Esophagus squamous epithelium (tissue), 5 donors: ENCODE results near the gene SLC52A3. TPM values are rescaled to one million over a fixed set of nuclear protein-coding genes. Genes with fewer than 3 reads are reported as not detected.

Experiments used
- DNase-seq: peaks from one replicate; lab custom pipeline; 2025; lab: John Stamatoyannopoulos, UW
- H3K27ac ChIP-seq, 4 donors: fragments of 200-600 bp; sonication (generic); one replicate each; pipeline ENCODE4 v1.5.1; 2016 to 2019; ENCODE audit warnings: mild to moderate bottlenecking in 1 of 4
- H3K27me3 ChIP-seq, 4 donors: fragments of 200-600 bp; sonication (generic); 1 replicate in 3 of 4; 2 replicates in 1 of 4; pipeline versions ENCODE4 v1.5.1 to v1.6.0; 2017 to 2021; ENCODE audit warnings: antibody characterized with exemption in 1 of 4
- H3K36me3 ChIP-seq, 3 donors: fragments of 200-600 bp; sonication (generic); one replicate each; pipeline ENCODE4 v1.5.1; 2016 to 2019
- H3K4me1 ChIP-seq, 3 donors: fragments of 200-600 bp; sonication (generic); one replicate each; pipeline ENCODE4 v1.5.1; 2017 to 2019
- H3K4me3 ChIP-seq, 4 donors: fragments of 200-600 bp; sonication (generic); 1 replicate in 3 of 4; 2 replicates in 1 of 4; pipeline ENCODE4 v1.5.1; 2016 to 2019; ENCODE audit warnings: mild to moderate bottlenecking in 2 of 4, moderate library complexity in 1 of 4
- H3K9me3 ChIP-seq, 3 donors: fragments of 200-600 bp; sonication (generic); one replicate each; pipeline ENCODE4 v1.5.1; 2016 to 2019
- POLR2A ChIP-seq, 4 donors: fragments of 450-650 bp; IDR thresholded peaks; one replicate each; pipeline ENCODE4 v1.6.1; 2017; ENCODE audit warnings: antibody characterized with exemption in 4 of 4, mild to moderate bottlenecking in 4 of 4, moderate library complexity in 3 of 4
- WGBS, 2 donors: methylation state at CpG; one replicate each; pipeline ENCODE4 v1.1.5; 2018; 5-methylcytosine and 5-hydroxymethylcytosine counted together
- intact Hi-C: fragments of 100-400 bp; cut with DNase I; formaldehyde crosslinking; loops from one replicate; pipeline ENCODE4 v1.15.0; 2022
- total RNA-seq, 4 donors: library from RNA; depleted of rRNA; stranded (reverse); fragments of >200 nt; gene quantifications; one replicate each; pipeline ENCODE4 v1.1.0, GENCODE V29; 2016
- TF ChIP-seq, protein P1 (sequence below), 6 experiments: fragments of 450-650 bp in 4 of 6; fragments of 200-600 bp in 2 of 6; sonication (generic) in 2 of 6; IDR thresholded peaks; one replicate each; pipeline ENCODE4 v1.5.1; 2016 to 2019; ENCODE audit warnings: antibody characterized with exemption in 6 of 6, mild to moderate bottlenecking in 4 of 6, moderate library complexity in 4 of 6
- donor health status: DM: yes; HTN: yes; CAD: no.

The SLC52A3 gene
- total RNA-seq, 4 donors from 2014 or later: 0.57 to 10.9 (median 6.5) TPM

DNA sequence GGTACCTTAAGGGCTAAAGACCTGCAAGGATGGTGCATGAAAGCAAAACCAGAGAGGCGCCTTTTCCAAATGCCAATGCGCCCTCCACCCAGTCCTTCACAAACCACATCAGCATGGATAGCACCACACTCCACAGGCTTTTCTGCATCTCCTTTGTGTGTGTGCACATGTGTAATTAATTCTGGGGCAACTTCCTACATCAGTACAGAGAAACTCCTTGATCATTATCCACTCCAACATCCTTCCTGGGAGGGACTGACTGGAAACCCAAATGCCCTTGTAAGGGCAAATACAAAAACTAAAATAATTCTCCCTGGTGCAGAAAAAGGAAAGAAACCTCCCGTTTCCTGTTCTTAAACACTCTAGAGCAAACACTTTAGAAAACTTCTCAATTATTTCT is 10.8 kb downstream of the SLC52A3 start:
- intact Hi-C loops: no loop called here
- H3K4me3 ChIP-seq: no peak overlapping the region
- H3K27me3 ChIP-seq: peaks cover 0 to 42% (median 0%) of the 10 kb centered on the region in 4 donors
- no peak overlapping the region for H3K27ac ChIP-seq
- peaks cover 0 to 7% (median 0%) of the 10 kb centered on the region in 3 donors for H3K4me1 ChIP-seq
- WGBS, 2 donors: 47 to 49% methylated on average over 3 of the region's 3 CpGs
- no peaks in the 10 kb centered on the region for H3K36me3 ChIP-seq
- no peak for TF ChIP-seq POLR2A (IDR thresholded peaks at IDR 0.05)
- TF ChIP-seq, protein P1, sequence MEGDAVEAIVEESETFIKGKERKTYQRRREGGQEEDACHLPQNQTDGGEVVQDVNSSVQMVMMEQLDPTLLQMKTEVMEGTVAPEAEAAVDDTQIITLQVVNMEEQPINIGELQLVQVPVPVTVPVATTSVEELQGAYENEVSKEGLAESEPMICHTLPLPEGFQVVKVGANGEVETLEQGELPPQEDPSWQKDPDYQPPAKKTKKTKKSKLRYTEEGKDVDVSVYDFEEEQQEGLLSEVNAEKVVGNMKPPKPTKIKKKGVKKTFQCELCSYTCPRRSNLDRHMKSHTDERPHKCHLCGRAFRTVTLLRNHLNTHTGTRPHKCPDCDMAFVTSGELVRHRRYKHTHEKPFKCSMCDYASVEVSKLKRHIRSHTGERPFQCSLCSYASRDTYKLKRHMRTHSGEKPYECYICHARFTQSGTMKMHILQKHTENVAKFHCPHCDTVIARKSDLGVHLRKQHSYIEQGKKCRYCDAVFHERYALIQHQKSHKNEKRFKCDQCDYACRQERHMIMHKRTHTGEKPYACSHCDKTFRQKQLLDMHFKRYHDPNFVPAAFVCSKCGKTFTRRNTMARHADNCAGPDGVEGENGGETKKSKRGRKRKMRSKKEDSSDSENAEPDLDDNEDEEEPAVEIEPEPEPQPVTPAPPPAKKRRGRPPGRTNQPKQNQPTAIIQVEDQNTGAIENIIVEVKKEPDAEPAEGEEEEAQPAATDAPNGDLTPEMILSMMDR (IDR thresholded peaks at IDR 0.05): no peak
- H3K9me3 ChIP-seq: no peaks in the 10 kb centered on the region
- no peak for DNase-seq

- TF ChIP-seq, protein P1 (IDR thresholded peaks at IDR 0.05): no peak
- no peak for TF ChIP-seq POLR2A (IDR thresholded peaks at IDR 0.05)
These were observed 12.4 kb downstream of the SLC52A3 start for GRCh38 chr20:755941-756340.

DNA sequence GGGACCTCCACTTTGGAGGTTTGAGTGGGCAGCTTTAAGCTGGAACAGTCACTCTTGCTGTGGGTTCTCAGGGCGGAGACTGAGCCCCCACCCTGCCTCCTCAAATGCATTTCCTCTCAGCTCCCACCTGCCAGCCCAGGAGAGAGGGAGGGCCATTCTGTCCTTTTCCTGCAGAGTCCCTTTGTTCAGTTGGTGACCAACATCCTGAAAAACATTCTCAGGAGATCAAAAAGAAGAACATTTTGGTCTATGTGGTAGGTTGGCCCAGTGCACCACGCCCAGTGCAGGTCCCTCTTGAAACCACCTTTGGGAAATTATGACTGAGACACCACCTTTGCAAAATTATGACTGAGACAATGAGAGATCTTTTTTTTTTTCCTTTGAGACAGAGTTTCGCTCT is 13.4 kb downstream of the SLC52A3 start:
- TF ChIP-seq, protein P1 (IDR thresholded peaks at IDR 0.05): no peak
- TF ChIP-seq POLR2A (IDR thresholded peaks at IDR 0.05): no peak
- H3K4me1 ChIP-seq: no peaks in the 10 kb centered on the region
- H3K9me3 ChIP-seq: no peaks in the 10 kb centered on the region
- intact Hi-C loops: no loop called here
- H3K27ac ChIP-seq: no peak overlapping the region
- no peaks in the 10 kb centered on the region for H3K36me3 ChIP-seq
- WGBS, 2 donors: 63 to 64% methylated on average over 3 of the region's 3 CpGs
- H3K27me3 ChIP-seq: peaks cover 0 to 19% (median 0%) of the 10 kb centered on the region in 4 donors
- DNase-seq: no peak
- no peak overlapping the region for H3K4me3 ChIP-seq

More at GRCh38 chr20:755941-756340, 12.4 kb downstream of the SLC52A3 start:
- intact Hi-C loops: no loop called here
- peaks cover 0 to 29% (median 0%) of the 10 kb centered on the region in 4 donors for H3K27me3 ChIP-seq
- H3K4me1 ChIP-seq: peaks cover 0 to 4% (median 0%) of the 10 kb centered on the region in 3 donors
- no peak overlapping the region for H3K4me3 ChIP-seq
- no peaks in the 10 kb centered on the region for H3K36me3 ChIP-seq
- WGBS, 2 donors: 69 to 80% methylated on average over 6 of the region's 6 CpGs
- H3K9me3 ChIP-seq: no peaks in the 10 kb centered on the region
- no peak overlapping the region for H3K27ac ChIP-seq
- no peak for DNase-seq

DNA sequence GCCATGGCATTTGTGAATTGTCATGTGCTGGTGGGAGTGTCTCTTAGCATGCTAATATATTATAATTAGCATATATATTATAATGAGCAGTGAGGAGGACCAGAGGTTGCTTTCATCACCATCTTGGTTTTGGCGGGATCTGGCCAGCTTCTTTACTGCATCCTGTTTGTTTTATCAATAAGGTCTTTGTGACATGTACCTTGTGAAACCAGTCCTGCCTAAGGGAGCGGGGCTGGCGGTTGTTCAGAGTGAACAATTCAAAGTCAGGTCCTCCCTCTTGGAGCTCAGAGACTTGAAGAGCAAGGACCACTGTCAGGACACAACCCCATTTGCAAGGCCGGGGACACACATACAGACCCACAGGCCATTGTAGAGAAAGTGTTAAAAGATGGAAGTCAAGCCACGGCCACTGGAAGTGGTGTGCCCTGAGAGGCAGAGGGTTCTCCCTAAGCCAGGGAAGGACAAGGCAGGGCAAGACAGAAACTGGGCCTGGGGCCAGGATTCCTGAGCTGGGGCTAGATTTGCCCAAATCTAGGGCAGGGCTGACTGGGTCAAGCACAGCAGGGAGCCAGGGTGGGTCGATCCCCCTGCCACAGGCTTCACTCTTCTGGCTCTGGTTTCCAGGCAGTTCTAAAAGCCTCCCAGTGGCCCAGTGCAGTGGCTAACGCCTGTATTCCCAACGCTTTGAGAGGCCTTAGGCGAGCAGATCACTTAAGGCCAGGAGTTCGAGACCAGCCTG is 14.2 kb downstream of the SLC52A3 start:
- Histone ChIP-seq H3K27ac (no peak overlapping the region), H3K4me1 (no peaks in the 10 kb centered on the region), H3K36me3 (no peaks in the 10 kb centered on the region), H3K27me3 (peaks cover 0 to 11% (median 0%) of the 10 kb centered on the region in 4 donors), H3K4me3 (no peak overlapping the region), H3K9me3 (no peaks in the 10 kb centered on the region)
- TF ChIP-seq, protein P1 (IDR thresholded peaks at IDR 0.05): no peak
- TF ChIP-seq POLR2A (IDR thresholded peaks at IDR 0.05): no peak
- intact Hi-C loops: no loop called here
- WGBS, 2 donors: 62 to 75% methylated on average over 4 of the region's 10 CpGs
- no peak for DNase-seq

DNA sequence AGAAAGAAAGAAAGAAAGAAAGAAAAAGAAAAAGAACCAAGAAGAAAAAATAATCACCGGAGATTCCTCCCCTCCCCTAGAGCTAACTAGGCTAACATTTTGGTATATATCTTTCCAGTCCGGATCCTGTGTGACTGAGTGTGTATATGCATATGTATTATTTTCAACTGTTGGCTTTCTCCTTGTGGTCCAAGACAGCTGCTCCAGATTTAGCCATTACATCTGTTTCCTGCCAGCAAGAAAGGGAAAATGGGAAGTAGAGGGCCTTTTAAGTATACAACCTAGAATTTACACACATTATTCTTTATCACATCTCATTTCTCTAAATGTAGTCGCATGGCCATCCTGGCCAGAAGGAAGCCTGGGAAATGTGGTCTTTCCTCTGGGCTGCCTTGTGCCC is 15.2 kb downstream of the SLC52A3 start:
- no peak for DNase-seq
- H3K4me3 ChIP-seq: no peak overlapping the region
- H3K27ac ChIP-seq: no peak overlapping the region
- no peaks in the 10 kb centered on the region for H3K4me1 ChIP-seq
- no peaks in the 10 kb centered on the region for H3K9me3 ChIP-seq
- H3K27me3 ChIP-seq: peaks cover 0 to 18% (median 0%) of the 10 kb centered on the region in 4 donors
- WGBS, 2 donors: 45 to 65% methylated on average over 3 of the region's 3 CpGs
- TF ChIP-seq POLR2A (IDR thresholded peaks at IDR 0.05): no peak
- TF ChIP-seq, protein P1 (IDR thresholded peaks at IDR 0.05): no peak
- H3K36me3 ChIP-seq: no peaks in the 10 kb centered on the region
- intact Hi-C loops: no loop called here
